PC-9 (cell line): ENCODE measurements around the gene BET1.

ENCODE experiments used
- EZH2 ChIP-seq: fragments of 200-600 bp; sonication (generic); IDR thresholded peaks from 2 replicates; pipeline ENCODE4 v1.8.0; 2017; ENCODE audit warnings: antibody characterized with exemption, low read depth
- TF ChIP-seq, protein P1 (sequence below): fragments of 200-600 bp; sonication (generic); conservative IDR thresholded peaks from 2 replicates; pipeline ENCODE4 v1.6.1; 2017; ENCODE audit warnings: mixed run types, antibody characterized with exemption, mild to moderate bottlenecking, moderate library complexity

DNA sequence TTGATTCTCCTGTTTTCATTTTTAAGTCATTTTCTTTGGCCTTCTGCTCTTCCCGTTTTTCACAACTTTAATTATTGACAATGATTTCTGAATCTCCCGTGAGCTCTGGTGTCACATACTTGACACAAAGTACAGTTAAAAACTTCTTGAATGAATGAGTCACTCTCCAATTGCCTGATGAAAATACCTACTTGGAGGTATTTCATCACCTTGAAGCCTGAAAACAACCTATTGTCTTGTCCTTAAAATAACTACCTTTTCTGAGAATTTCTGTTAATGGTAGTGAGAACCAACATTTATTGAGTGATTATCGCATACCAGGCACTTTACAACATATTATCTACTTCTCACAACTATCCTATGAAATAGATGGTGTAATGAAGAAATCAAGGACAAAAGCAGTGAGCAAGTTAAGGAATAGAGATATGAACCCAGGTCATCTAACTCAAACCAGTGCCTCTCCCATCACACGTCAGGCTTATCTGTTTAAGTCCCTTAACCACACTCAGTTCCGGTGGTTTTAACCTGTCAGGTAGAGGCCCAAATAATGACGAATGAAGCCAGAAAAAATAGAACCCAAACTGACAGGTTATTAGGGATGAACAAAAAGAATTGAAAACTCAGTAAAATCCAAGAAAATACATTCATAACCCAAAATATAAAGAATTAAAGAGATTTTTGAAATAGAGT is 11.6 kb downstream of the BET1 start:
- TF ChIP-seq, protein P1, sequence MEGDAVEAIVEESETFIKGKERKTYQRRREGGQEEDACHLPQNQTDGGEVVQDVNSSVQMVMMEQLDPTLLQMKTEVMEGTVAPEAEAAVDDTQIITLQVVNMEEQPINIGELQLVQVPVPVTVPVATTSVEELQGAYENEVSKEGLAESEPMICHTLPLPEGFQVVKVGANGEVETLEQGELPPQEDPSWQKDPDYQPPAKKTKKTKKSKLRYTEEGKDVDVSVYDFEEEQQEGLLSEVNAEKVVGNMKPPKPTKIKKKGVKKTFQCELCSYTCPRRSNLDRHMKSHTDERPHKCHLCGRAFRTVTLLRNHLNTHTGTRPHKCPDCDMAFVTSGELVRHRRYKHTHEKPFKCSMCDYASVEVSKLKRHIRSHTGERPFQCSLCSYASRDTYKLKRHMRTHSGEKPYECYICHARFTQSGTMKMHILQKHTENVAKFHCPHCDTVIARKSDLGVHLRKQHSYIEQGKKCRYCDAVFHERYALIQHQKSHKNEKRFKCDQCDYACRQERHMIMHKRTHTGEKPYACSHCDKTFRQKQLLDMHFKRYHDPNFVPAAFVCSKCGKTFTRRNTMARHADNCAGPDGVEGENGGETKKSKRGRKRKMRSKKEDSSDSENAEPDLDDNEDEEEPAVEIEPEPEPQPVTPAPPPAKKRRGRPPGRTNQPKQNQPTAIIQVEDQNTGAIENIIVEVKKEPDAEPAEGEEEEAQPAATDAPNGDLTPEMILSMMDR = no peak
- no peak for TF ChIP-seq EZH2
